Measurements from ENCODE around the gene PLEK2. TPM values are rescaled to one million over a fixed set of nuclear protein-coding genes. Genes with fewer than 3 reads are reported as not detected.

Gene PLEK2
- polyA plus RNA-seq, 1 donor (not counting 4 experiments of a cell fraction or from before 2014, with no cell fraction given): 219 TPM

DNA sequence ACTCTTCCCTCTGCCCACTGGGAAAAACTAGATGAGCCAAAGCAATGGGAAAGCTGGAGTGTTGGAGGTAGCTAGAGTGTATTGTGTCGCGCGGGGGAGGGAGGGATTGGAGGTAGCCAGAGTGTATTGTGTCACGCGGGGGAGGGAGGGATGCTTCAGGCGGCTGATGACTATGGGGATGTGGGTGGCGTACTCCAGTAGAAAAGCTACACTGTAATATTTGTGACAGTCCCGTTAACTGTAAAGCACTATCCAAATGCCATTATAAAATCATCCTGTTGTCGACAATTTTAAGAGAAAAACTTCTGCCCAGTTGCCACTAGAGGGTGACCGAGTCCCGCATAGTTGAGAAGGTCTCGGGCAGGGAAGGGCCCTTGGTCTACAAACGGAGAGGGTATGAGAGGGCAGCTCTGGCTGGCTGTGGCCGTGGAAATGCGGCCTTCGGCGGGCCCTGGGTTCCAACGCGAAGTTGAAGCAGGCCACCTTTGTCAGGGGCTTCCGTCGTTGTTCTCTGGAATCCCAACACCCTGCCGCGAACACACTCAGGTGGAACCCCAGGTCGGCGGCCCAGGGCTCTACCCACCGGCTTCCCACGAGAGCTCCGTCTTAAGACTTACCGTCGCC is 15.1 kb upstream of the PLEK2 start:
- Histone ChIP-seq H3K27me3 (ENCODE audit: control insufficient read depth, extremely low read depth, insufficient read depth, low read length) (no peaks in the 10 kb centered on the region), H3K9me3 (ENCODE audit: control insufficient read depth, low read depth, low read length) (no peaks in the 10 kb centered on the region), H3K79me2 (ENCODE audit: control insufficient read depth, insufficient read depth, low read length) (no peaks in the 10 kb centered on the region), H3K4me3 (ENCODE audit: control insufficient read depth in 2 of 3, extremely low read depth in 1 of 3, insufficient read depth in 2 of 3, low read depth in 1 of 3, low read length in 3 of 3) (no peak overlapping the region), H4K20me1 (ENCODE audit: control insufficient read depth, extremely low read depth, insufficient read depth, low read length) (no peaks in the 10 kb centered on the region), H3K4me2 (ENCODE audit: control insufficient read depth, extremely low read depth, insufficient read depth, low read depth, low read length) (peak overlapping the region; percentile 56), H3K36me3 (ENCODE audit: control insufficient read depth in 2 of 2, extremely low read depth in 1 of 2, insufficient read depth in 2 of 2, low read length in 2 of 2) (no peaks in the 10 kb centered on the region), H3K9ac (ENCODE audit: control insufficient read depth, extremely low read depth, insufficient read depth, low read length) (no peak overlapping the region), H3K4me1 (ENCODE audit: control insufficient read depth, extremely low read depth, insufficient read depth, low read length) (peaks cover 28% of the 10 kb centered on the region), H3K9me1 (ENCODE audit: control insufficient read depth, extremely low read depth, insufficient read depth, low read length) (no peaks in the 10 kb centered on the region), H2AFZ (ENCODE audit: control insufficient read depth, low read length) (peak overlapping the region; percentile 59), H3K27ac (ENCODE audit: control insufficient read depth, insufficient read depth, low read length) (peak overlapping the region; percentile 68)
- no peak for DNase-seq (ENCODE audit: low read depth, low spot score)
- peak; percentile 76 for FAIRE-seq
- TF ChIP-seq, protein P1, sequence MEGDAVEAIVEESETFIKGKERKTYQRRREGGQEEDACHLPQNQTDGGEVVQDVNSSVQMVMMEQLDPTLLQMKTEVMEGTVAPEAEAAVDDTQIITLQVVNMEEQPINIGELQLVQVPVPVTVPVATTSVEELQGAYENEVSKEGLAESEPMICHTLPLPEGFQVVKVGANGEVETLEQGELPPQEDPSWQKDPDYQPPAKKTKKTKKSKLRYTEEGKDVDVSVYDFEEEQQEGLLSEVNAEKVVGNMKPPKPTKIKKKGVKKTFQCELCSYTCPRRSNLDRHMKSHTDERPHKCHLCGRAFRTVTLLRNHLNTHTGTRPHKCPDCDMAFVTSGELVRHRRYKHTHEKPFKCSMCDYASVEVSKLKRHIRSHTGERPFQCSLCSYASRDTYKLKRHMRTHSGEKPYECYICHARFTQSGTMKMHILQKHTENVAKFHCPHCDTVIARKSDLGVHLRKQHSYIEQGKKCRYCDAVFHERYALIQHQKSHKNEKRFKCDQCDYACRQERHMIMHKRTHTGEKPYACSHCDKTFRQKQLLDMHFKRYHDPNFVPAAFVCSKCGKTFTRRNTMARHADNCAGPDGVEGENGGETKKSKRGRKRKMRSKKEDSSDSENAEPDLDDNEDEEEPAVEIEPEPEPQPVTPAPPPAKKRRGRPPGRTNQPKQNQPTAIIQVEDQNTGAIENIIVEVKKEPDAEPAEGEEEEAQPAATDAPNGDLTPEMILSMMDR (optimal IDR thresholded peaks at IDR 0.05 in 1 of 3, IDR thresholded peaks at IDR 0.05 in 1 of 3, conservative IDR thresholded peaks at IDR 0.05 in 1 of 3; ENCODE audit: extremely low read depth in 1 of 3, insufficient read depth in 2 of 3, low read length in 3 of 3): peak; percentile 78 to 84 (median 79)
- no peak for TF ChIP-seq EZH2 (IDR thresholded peaks at IDR 0.05; ENCODE audit: low read length)
- dilution Hi-C loops (cut with MboI; ENCODE audit: extremely low pct_ligation_motif_present, low sequenced_read_pairs): no loop called here

DNA sequence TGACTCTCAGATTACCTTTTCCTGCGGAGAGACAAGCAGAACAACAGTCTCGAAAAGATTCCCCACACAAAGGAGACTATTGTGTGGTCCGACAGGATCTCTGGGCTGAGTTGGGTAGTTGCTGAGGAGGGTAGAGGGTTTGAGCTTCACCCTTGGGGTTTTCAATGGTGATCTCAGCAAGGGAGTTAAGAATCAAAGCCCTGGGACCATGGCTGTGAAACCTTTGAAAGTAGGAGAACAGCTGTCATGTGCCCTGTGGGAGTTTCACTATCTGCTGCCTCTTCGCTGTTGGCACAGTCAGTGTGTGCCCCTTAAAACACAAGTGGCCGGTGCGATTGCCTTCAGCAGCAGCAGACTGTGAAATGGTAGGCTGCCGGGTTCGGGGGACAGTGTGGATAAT is 14.2 kb upstream of the PLEK2 start:
- H2AFZ ChIP-seq (ENCODE audit: control insufficient read depth, low read length): peak overlapping the region; percentile 74
- no peaks in the 10 kb centered on the region for H3K79me2 ChIP-seq (ENCODE audit: control insufficient read depth, insufficient read depth, low read length)
- peak overlapping the region; percentile 68 for H3K27ac ChIP-seq (ENCODE audit: control insufficient read depth, insufficient read depth, low read length)
- dilution Hi-C loops (cut with MboI; ENCODE audit: extremely low pct_ligation_motif_present, low sequenced_read_pairs): no loop called here
- peak overlapping the region in 1 of 3 experiments; percentile 32 for H3K4me3 ChIP-seq (ENCODE audit: control insufficient read depth in 2 of 3, extremely low read depth in 1 of 3, insufficient read depth in 2 of 3, low read depth in 1 of 3, low read length in 3 of 3)
- H3K4me2 ChIP-seq (ENCODE audit: control insufficient read depth, extremely low read depth, insufficient read depth, low read depth, low read length): peak overlapping the region; percentile 55
- FAIRE-seq: peak; percentile 5
- no peaks in the 10 kb centered on the region for H3K9me3 ChIP-seq (ENCODE audit: control insufficient read depth, low read depth, low read length)
- no peaks in the 10 kb centered on the region for H4K20me1 ChIP-seq (ENCODE audit: control insufficient read depth, extremely low read depth, insufficient read depth, low read length)
- no peaks in the 10 kb centered on the region for H3K9me1 ChIP-seq (ENCODE audit: control insufficient read depth, extremely low read depth, insufficient read depth, low read length)
- H3K36me3 ChIP-seq (ENCODE audit: control insufficient read depth in 2 of 2, extremely low read depth in 1 of 2, insufficient read depth in 2 of 2, low read length in 2 of 2): no peaks in the 10 kb centered on the region
- TF ChIP-seq, protein P1 (optimal IDR thresholded peaks at IDR 0.05 in 1 of 3, IDR thresholded peaks at IDR 0.05 in 1 of 3, conservative IDR thresholded peaks at IDR 0.05 in 1 of 3; ENCODE audit: extremely low read depth in 1 of 3, insufficient read depth in 2 of 3, low read length in 3 of 3): no peak
- TF ChIP-seq EZH2 (IDR thresholded peaks at IDR 0.05; ENCODE audit: low read length): no peak
- H3K4me1 ChIP-seq (ENCODE audit: control insufficient read depth, extremely low read depth, insufficient read depth, low read length): peaks cover 28% of the 10 kb centered on the region
- no peaks in the 10 kb centered on the region for H3K27me3 ChIP-seq (ENCODE audit: control insufficient read depth, extremely low read depth, insufficient read depth, low read length)
- peak overlapping the region; percentile 59 for H3K9ac ChIP-seq (ENCODE audit: control insufficient read depth, extremely low read depth, insufficient read depth, low read length)
- no peak for DNase-seq (ENCODE audit: low read depth, low spot score)
